HL-60/S4 (cell line): ENCODE measurements around the gene DAO.

Source experiments
- in situ Hi-C: fragments of 300-500 bp; cut with MboI; formaldehyde crosslinking; loops from 2 replicates; pipeline ENCODE4 v1.14.3; 2022; ENCODE audit warnings: low sequenced_read_pairs

The DAO gene

DNA sequence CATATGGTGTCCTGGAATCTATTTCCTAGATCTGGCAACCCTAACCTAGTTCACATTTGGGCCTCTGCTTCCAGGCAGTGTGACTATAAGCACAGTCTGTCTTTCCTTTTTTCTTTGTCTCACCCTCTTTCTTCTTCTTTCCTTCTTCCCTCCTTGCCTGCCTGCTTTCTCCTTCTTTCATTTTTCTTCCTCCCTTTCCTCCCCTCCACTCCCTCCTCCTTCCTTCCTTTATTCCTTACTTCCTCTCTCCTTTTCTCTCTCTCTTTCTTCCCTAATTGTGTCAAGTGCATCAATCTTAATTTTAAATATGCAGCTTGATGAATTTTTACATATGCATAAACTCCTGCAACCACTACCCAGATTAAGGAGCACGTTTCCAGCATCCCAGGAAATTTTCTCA is 4.6 kb upstream of the DAO start:
- in situ Hi-C loops, result no loop called here

DNA sequence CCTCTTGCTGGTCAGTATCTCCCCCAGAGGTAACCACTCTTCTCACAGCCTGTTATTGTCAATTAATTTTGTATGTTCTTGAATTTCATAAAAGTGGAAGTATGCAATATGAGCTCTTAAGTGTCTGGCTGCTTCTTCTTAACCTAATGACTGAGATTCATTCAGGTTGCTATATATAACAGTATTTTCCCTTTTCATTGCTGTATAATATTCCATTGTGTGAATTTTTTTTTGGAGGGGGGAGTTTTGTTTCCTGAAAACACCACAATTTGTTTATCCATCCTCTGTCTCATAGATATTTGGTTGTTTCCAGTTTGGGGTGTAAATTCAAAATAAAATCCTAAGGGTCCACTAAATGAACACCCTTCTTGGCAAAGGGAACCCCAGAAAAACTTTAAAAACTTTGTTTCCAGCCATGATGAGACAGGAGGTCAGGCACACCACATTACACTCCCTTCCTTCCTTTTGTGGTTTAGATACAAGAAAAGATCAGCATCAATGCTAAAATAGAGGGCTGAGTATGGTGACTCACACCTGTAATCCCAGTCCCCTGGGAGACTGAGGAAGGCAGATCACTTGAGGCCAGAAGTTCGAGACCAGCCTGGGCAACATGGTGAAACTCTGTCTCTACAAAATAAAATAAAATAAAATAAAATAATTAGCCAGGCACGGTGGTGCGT is 4.1 kb upstream of the DAO start:
- in situ Hi-C loops, result no loop called here

GRCh38 chr12:108876550-108876949 is 3.3 kb upstream of the DAO start:
- in situ Hi-C loops, result no loop called here

- in situ Hi-C loops, result no loop called here
Observed at GRCh38 chr12:108881953-108882352, 2.1 kb downstream of the DAO start.

DNA sequence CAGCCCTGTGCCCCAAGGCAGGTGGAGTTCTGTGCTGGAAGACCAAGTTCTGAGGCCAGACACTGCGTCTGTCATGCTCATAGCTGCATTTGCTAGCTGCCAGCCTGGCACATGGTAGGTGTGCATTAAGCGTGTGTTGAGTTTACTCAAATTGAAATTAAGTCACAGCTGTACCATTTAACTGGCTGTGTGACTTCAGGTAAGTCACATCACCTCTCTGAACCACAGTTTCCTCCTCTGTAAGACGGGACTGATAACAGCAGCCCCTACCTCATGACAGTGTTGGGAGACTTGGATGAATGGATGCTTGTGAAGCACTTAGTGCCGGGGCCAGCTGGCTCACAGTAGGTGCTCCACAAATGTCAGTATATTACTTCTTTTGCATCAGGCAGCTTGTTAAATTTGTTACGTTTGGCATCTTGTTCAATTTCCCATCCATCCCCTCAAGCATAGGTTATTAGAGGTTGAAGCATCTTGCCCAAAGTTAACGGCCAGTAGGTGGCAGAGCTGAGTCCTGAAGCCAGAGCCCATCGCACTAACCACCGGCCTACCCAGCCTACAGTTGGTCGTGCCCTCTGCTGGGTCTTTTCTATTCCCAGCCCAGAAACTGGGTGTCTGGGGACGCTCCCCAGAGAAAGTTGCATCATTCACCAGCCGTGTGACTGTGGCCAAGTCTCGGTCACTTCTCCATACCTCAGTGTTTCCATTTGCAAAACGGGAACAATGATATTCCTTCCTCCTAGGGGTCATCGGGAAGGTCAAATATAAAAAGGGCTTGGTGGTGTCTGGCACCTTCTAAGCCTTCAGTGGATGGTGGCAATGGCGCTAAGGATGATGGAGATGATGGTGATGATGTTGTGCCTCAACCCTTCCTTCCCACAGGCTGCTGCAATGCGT is 4.5 kb downstream of the DAO start:
- in situ Hi-C loops, result no loop called here

DNA sequence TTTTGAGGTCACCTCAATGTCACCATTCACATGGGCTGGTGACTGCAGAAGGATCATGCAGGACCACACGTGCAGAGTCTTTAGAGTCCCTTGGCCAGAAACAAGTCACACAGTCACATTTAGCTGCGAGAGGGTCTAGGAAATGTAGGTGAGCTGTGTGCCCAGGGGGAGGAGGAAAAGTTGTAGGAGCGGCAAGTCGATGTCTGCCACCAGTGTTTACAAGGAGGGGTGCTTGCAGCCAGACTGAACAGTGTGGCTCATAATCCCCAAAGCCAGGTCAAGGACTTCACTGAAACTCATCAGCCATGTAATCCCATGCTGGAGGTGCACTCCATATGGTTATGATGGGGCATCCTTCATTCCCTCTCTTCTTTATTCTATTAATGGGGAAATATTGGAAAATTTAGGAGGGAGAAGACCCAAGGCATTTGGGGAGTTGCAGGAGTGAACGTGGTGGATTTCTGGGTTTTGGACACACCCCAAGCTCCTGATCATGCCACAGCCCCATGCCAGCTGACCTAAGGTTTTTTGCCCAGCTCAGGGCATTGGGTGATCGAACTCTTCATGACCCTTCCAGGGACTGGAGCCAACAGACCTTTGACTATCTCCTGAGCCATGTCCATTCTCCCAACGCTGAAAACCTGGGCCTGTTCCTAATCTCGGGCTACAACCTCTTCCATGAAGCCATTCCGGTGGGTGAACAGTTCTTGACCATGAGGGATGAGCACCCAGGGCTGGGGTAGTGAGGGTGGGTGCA is 7.2 kb downstream of the DAO start:
- in situ Hi-C loops, result no loop called here

DNA sequence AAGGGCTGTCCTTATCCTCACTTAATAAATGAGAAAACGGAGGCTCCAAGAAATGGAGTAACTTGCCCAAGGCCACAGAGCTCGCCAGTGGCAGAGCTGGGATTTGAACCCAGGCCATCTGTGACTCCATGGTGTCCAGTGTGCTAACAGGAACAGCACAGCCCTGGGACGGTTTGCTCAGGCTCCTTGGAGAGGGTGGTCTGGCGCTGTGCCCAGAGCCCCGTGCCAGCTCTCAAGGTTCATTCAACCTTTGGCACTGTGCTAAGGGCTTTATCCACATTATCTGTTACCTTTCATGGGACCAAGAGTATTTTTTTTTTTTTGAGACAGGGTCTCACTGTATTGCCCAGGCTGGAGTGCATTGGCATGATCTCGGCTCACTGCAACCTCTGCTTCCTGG is 8.1 kb downstream of the DAO start:
- in situ Hi-C loops, result no loop called here

DNA sequence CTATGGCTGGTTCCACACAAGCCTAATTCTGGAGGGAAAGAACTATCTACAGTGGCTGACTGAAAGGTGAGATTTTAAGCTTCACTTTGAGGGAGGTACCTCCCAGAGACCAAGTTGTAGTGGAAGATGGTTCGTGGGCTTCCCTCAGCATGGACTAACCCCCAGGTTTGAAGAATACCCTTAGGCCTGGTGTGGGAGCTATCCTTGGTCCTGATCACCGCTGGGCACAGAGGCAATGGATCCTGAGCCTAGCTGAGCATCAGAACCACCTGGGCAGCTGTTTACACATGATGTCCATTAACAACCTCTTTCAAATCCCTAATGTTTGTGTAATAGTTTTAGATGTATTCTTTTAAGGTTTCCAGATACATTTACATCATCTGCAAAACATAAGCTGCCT is 10.3 kb downstream of the DAO start:
- in situ Hi-C loops, result no loop called here

DNA sequence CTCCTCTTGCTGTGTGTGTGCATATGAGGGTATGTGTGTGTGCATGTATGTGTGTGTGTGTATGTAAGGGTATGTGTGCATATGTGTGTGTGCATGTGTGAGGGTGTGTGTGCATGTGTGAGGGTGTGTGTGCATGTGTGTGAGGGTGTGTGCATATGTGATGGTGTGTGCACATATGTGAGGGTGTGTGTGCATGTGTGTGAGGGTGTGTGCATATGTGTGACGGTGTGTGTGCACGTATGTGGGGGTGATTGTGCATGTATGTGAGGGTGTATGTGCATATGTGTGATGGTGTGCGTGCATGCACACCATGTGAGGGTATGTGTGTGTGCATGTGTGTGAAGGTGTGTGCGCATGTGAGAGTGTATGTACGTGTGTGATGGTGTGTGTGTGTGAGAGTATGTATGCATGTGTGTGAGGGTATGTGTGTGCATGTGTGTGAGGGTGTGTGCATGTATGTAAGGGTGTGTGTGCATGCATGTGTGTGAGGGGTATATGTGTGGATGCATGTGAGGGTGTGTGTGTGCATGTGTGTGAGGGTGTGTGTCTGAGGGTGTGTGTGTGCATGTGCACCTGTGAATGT is 15.4 kb downstream of the DAO start:
- in situ Hi-C loops, result no loop called here

- in situ Hi-C loops, result no loop called here
Observed at GRCh38 chr12:108896336-108896735, 16.4 kb downstream of the DAO start.

- in situ Hi-C loops, result no loop called here
Observed at GRCh38 chr12:108896817-108897216, 16.9 kb downstream of the DAO start.

- in situ Hi-C loops, result no loop called here
Observed at GRCh38 chr12:108899145-108899544, 19.3 kb downstream of the DAO start.

DNA sequence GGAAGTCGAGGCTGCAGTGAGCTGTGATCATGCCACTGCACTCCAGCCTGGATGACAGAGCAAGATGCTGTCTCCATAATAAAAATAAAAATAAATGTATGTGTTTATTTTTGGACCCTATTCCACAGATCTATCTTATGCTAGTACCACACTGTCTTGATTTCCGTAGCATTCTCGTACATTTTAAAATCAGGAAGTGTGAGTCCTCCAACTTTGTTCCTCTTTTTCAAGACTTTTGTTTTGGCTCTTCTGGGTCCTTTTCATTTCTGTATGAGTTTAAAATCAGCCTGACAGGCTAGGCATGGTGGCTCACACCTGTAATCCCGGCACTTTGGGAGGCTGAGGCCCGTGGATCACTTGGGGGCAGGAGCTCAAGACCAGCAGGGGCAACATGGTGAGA is 25.8 kb downstream of the DAO start:
- in situ Hi-C loops, result no loop called here

GRCh38 chr12:108906971-108907370 is 27.1 kb downstream of the DAO start:
- in situ Hi-C loops, result no loop called here

GRCh38 chr12:108907839-108908351 is 28.0 kb downstream of the DAO start:
- in situ Hi-C loops, result no loop called here

GRCh38 chr12:108910336-108910735 is 30.4 kb downstream of the DAO start:
- in situ Hi-C loops, result no loop called here

GRCh38 chr12:108911915-108912314 is 32.0 kb downstream of the DAO start:
- in situ Hi-C loops, result no loop called here

- in situ Hi-C loops, result no loop called here
Observed at GRCh38 chr12:108912361-108912760, 32.5 kb downstream of the DAO start.

DNA sequence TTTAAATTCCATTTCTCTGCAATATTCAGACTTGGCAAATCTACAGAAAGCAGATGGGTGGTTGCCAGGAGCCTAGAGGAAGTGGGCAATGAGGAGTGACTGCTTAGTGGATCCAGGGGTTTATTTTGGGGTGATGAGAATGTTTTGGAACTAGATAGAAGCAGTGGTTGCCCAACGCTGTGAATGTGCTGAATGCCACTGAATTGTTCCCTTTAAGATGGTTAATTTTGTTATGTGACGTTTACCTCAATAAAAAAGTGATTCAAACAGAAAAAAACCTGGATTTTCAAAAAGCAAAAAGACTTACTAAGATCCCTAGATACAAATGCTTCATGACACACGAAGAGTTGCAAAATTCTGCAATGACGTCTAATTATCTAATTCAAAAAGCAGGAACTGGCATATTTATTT is 34.2 kb downstream of the DAO start:
- in situ Hi-C loops, result no loop called here

DNA sequence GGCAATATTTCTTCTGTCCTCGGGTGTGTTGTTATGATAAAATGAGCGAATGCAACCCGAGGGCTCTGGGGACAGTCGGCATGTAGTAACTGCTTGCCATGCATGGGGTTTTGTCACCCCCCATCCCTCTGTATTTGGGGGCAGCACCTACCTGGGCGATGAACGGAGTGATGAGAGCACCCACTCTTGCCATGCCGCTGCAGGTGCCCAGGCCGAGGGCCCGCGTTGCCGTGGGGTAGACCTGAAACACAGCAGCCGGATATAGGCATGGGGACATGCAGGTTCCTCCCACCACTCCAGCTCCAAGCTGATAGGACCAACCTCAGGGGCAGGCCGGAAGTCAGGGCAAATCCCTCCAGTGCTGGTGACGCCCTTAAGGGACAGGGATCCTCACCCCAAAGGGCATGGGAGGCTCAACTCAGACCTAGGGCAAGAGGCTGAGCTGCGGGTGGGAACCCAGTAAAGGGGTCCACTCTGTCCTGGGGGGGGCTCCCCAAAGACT is 35.8 kb downstream of the DAO start:
- in situ Hi-C loops, result no loop called here

GRCh38 chr12:108916336-108916735 is 36.4 kb downstream of the DAO start:
- in situ Hi-C loops, result no loop called here
